ENCODE results near the gene TRPC4. TPM values are rescaled to one million over a fixed set of nuclear protein-coding genes. Genes with fewer than 3 reads are reported as not detected.

Gene TRPC4
- total RNA-seq, 1 experiment from 2014 or later, result 19.0 TPM

DNA sequence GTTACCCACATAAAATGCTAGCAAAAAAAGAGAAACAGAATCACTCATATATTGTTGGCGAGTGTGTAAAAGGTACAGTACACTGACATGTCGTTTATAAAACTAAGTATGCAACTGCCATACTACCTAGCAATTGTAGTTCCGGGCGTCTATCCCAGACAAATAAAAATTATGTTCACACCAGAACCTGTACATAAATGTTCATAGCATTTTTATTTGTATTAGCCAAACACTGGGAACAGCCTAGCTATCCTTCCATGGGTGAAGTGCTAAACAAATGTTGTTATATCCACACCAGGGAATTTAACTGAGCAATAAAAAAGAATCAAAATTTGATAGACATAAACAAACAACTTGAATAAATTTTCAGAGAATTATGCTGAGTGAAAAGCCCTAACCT lies 242.1 kb downstream of the TRPC4 start:
- no peak overlapping the region for H3T11ph ChIP-seq (ENCODE audit: low read length)
- Mint-ChIP-seq H3K36me3 (ENCODE audit: insufficient read depth in 1 of 3, low read depth in 3 of 3) (no peaks in the 10 kb centered on the region), H3K4me1 (no peaks in the 10 kb centered on the region), H3K4me3 (no peak overlapping the region), H3K9me3 (no peaks in the 10 kb centered on the region), H3K27ac (no peak overlapping the region), H3K27me3 (ENCODE audit: low read depth) (no peaks in the 10 kb centered on the region)
- no peak overlapping the region for H2BK15ac ChIP-seq (ENCODE audit: low read depth, low read length)
- H4K5ac ChIP-seq (ENCODE audit: insufficient read length, low read depth, low read length), result no peak overlapping the region
- H3K4me1 ChIP-seq (ENCODE audit: insufficient read depth, low read length), result no peaks in the 10 kb centered on the region
- H2BK5ac ChIP-seq (ENCODE audit: insufficient read length, low read length), result no peak overlapping the region
- no peaks in the 10 kb centered on the region for H3K9me3 ChIP-seq (ENCODE audit: control insufficient read depth, low read depth, low read length)
- no peak overlapping the region for H3K18ac ChIP-seq (ENCODE audit: insufficient read length, low read depth, low read length)
- no peak overlapping the region for H3K27ac ChIP-seq (ENCODE audit: insufficient read length, low read depth, low read length)
- H4K91ac ChIP-seq (ENCODE audit: insufficient read length, low read depth, low read length), result no peak overlapping the region
- H3K23ac ChIP-seq (ENCODE audit: insufficient read length, low read depth, low read length), result no peak overlapping the region
- H4K8ac ChIP-seq (replicated peaks; ENCODE audit: insufficient read length, low read depth, low read length), result no peak overlapping the region
- no peak overlapping the region for H2BK120ac ChIP-seq (ENCODE audit: low read depth, low read length, poor library complexity, severe bottlenecking)
- no peak overlapping the region for H3K4me2 ChIP-seq (ENCODE audit: insufficient read depth, insufficient read length, low read length)
- H3K23me2 ChIP-seq (ENCODE audit: insufficient read length, low read depth, low read length, poor library complexity, severe bottlenecking), result no peaks in the 10 kb centered on the region
- H3K79me1 ChIP-seq (ENCODE audit: insufficient read depth, low read depth, low read length, poor library complexity, severe bottlenecking), result no peaks in the 10 kb centered on the region
- no peaks in the 10 kb centered on the region for H3K27me3 ChIP-seq (ENCODE audit: insufficient read depth, low read length)
- no peak overlapping the region for H2BK20ac ChIP-seq (ENCODE audit: low read depth, low read length, poor library complexity, severe bottlenecking)
- H4K20me1 ChIP-seq (ENCODE audit: control insufficient read depth, insufficient read depth, insufficient read length), result no peaks in the 10 kb centered on the region
- H2BK12ac ChIP-seq (ENCODE audit: insufficient read length, low read depth, low read length), result no peak overlapping the region
- WGBS (ENCODE audit: extremely low coverage, insufficient read length, low lambda C conversion rate), result no CpG with 5 or more reads among the region's 4 CpGs
- H3K14ac ChIP-seq (ENCODE audit: insufficient read depth, low read length), result no peak overlapping the region
- H3K79me2 ChIP-seq (ENCODE audit: insufficient read depth, low read length), result no peaks in the 10 kb centered on the region
- no peak overlapping the region for H2AK5ac ChIP-seq (ENCODE audit: insufficient read length, low read length)
- no peak overlapping the region for H3K4ac ChIP-seq (ENCODE audit: low read depth, low read length)
- DNase-seq, result no peak
- H2AFZ ChIP-seq (ENCODE audit: low read length), result no peak overlapping the region
- H3K56ac ChIP-seq (ENCODE audit: insufficient read length, low read depth, low read length), result no peak overlapping the region
- no peak overlapping the region for H3K9ac ChIP-seq (ENCODE audit: extremely low read depth, insufficient read length, low read length)
- TF ChIP-seq, protein P1, sequence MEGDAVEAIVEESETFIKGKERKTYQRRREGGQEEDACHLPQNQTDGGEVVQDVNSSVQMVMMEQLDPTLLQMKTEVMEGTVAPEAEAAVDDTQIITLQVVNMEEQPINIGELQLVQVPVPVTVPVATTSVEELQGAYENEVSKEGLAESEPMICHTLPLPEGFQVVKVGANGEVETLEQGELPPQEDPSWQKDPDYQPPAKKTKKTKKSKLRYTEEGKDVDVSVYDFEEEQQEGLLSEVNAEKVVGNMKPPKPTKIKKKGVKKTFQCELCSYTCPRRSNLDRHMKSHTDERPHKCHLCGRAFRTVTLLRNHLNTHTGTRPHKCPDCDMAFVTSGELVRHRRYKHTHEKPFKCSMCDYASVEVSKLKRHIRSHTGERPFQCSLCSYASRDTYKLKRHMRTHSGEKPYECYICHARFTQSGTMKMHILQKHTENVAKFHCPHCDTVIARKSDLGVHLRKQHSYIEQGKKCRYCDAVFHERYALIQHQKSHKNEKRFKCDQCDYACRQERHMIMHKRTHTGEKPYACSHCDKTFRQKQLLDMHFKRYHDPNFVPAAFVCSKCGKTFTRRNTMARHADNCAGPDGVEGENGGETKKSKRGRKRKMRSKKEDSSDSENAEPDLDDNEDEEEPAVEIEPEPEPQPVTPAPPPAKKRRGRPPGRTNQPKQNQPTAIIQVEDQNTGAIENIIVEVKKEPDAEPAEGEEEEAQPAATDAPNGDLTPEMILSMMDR (conservative IDR thresholded peaks at IDR 0.05), result no peak

Measured in H9 (cell line).